ENCODE data around the gene LMOD2.

The LMOD2 gene

DNA sequence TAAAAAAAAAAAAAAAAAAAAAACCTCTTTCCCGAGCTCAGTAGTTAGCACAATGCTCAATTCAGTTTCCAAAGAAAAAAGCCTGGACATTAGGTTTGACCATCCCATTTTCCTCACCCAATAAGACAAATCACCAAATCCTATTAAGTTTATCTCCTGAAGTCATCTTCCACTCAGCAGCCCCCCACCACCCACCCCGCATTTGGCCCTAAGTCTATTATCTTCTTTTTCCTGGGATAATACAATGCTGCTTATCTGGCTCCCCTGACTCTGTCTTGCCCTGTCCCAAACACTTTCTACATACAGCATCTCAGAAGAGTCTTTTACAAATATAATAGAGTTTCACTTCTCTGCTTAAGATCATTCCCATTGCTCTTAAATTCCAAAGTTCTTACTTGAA lies 17.8 kb upstream of the LMOD2 start:
- Histone ChIP-seq H3K27me3 (replicated peaks; ENCODE audit: insufficient read depth, low read length) (no peaks in the 10 kb centered on the region), H3K79me2 (ENCODE audit: low read length) (no peaks in the 10 kb centered on the region), H3K9me3 (replicated peaks; ENCODE audit: insufficient read depth, low read length) (no peaks in the 10 kb centered on the region), H3K9ac (ENCODE audit: low read length) (no peak overlapping the region), H2AFZ (ENCODE audit: low read length) (no peak overlapping the region), H3K4me1 (ENCODE audit: low read length) (no peaks in the 10 kb centered on the region), H3K4me3 (ENCODE audit: low read length) (no peak overlapping the region), H3K27ac (ENCODE audit: low read length) (no peak overlapping the region), H3K4me2 (ENCODE audit: low read depth, low read length) (no peak overlapping the region), H3F3A (ENCODE audit: insufficient read depth, low read length) (no peaks in the 10 kb centered on the region), H3K36me3 (replicated peaks; ENCODE audit: insufficient read depth, low read length) (no peaks in the 10 kb centered on the region), H4K20me1 (ENCODE audit: insufficient read depth, low read length) (no peaks in the 10 kb centered on the region), H3K9me2 (replicated peaks; ENCODE audit: insufficient read depth, low read length) (no peaks in the 10 kb centered on the region)
- DNase-seq = no peak
- TF ChIP-seq, protein P1, sequence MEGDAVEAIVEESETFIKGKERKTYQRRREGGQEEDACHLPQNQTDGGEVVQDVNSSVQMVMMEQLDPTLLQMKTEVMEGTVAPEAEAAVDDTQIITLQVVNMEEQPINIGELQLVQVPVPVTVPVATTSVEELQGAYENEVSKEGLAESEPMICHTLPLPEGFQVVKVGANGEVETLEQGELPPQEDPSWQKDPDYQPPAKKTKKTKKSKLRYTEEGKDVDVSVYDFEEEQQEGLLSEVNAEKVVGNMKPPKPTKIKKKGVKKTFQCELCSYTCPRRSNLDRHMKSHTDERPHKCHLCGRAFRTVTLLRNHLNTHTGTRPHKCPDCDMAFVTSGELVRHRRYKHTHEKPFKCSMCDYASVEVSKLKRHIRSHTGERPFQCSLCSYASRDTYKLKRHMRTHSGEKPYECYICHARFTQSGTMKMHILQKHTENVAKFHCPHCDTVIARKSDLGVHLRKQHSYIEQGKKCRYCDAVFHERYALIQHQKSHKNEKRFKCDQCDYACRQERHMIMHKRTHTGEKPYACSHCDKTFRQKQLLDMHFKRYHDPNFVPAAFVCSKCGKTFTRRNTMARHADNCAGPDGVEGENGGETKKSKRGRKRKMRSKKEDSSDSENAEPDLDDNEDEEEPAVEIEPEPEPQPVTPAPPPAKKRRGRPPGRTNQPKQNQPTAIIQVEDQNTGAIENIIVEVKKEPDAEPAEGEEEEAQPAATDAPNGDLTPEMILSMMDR (IDR thresholded peaks at IDR 0.05; ENCODE audit: low read length) = no peak
- TF ChIP-seq EZH2 (optimal IDR thresholded peaks at IDR 0.05; ENCODE audit: low read depth, low read length) (no peak), EZH2phosphoT487 (IDR thresholded peaks at IDR 0.05; ENCODE audit: low read length) (no peak)

DNA sequence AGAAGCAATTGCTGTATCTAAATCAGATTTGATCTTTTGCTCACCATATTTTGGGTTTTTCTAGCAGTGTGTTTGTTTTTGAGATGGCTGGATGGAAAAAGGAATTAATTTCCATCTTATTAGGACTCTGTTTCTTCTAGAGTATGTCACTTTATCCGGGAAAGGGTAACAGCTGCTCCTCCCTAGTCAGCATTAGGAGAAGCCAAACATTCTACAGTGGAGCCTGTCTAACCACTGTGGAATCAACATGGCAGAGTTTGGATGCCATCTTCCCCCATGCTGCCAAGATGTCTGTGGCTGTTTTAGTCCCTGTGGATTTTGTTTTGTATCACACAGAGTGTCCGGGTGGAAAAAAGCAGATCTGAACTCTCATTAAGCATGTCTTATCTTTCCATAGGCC lies 16.0 kb upstream of the LMOD2 start:
- TF ChIP-seq EZH2phosphoT487 (IDR thresholded peaks at IDR 0.05; ENCODE audit: low read length) (no peak), EZH2 (optimal IDR thresholded peaks at IDR 0.05; ENCODE audit: low read depth, low read length) (no peak)
- TF ChIP-seq, protein P1 (IDR thresholded peaks at IDR 0.05; ENCODE audit: low read length) = no peak
- H3K4me3 ChIP-seq (ENCODE audit: low read length) = no peak overlapping the region
- no peaks in the 10 kb centered on the region for H3K79me2 ChIP-seq (ENCODE audit: low read length)
- DNase-seq = no peak
- H2AFZ ChIP-seq (ENCODE audit: low read length) = no peak overlapping the region
- no peaks in the 10 kb centered on the region for H4K20me1 ChIP-seq (ENCODE audit: insufficient read depth, low read length)
- H3K27me3 ChIP-seq (replicated peaks; ENCODE audit: insufficient read depth, low read length) = no peaks in the 10 kb centered on the region
- no peaks in the 10 kb centered on the region for H3F3A ChIP-seq (ENCODE audit: insufficient read depth, low read length)
- H3K9me3 ChIP-seq (replicated peaks; ENCODE audit: insufficient read depth, low read length) = no peaks in the 10 kb centered on the region
- H3K4me1 ChIP-seq (ENCODE audit: low read length) = no peaks in the 10 kb centered on the region
- no peak overlapping the region for H3K9ac ChIP-seq (ENCODE audit: low read length)
- H3K27ac ChIP-seq (ENCODE audit: low read length) = no peak overlapping the region
- H3K36me3 ChIP-seq (replicated peaks; ENCODE audit: insufficient read depth, low read length) = no peaks in the 10 kb centered on the region
- H3K9me2 ChIP-seq (replicated peaks; ENCODE audit: insufficient read depth, low read length) = no peaks in the 10 kb centered on the region
- H3K4me2 ChIP-seq (ENCODE audit: low read depth, low read length) = no peak overlapping the region

DNA sequence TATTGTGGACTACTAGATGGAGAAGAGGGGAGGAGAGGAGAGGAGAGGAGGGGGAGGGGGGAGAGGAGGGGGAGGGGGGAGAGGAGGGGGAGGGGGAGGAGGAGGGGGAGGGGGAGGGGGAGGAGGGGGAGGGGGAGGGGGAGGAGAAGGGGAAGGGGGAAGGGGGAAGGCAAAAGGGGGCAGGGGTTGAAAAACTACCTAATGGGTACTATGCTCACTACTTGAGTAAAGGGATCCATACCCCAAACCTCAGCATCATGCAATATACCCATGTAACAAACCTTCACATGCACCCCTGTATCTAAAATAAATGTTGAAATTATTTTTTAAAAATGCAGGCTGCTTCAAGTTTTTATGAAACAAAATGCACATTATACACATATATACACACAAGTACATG lies 15.1 kb upstream of the LMOD2 start:
- Histone ChIP-seq H3K79me2 (ENCODE audit: low read length) (no peaks in the 10 kb centered on the region), H3F3A (ENCODE audit: insufficient read depth, low read length) (no peaks in the 10 kb centered on the region), H3K27ac (ENCODE audit: low read length) (no peak overlapping the region), H3K9me3 (replicated peaks; ENCODE audit: insufficient read depth, low read length) (no peaks in the 10 kb centered on the region), H3K36me3 (replicated peaks; ENCODE audit: insufficient read depth, low read length) (no peaks in the 10 kb centered on the region), H2AFZ (ENCODE audit: low read length) (no peak overlapping the region), H3K9me2 (replicated peaks; ENCODE audit: insufficient read depth, low read length) (no peaks in the 10 kb centered on the region), H3K9ac (ENCODE audit: low read length) (no peak overlapping the region), H3K27me3 (replicated peaks; ENCODE audit: insufficient read depth, low read length) (no peaks in the 10 kb centered on the region), H4K20me1 (ENCODE audit: insufficient read depth, low read length) (no peaks in the 10 kb centered on the region), H3K4me2 (ENCODE audit: low read depth, low read length) (no peak overlapping the region), H3K4me1 (ENCODE audit: low read length) (no peaks in the 10 kb centered on the region), H3K4me3 (ENCODE audit: low read length) (no peak overlapping the region)
- TF ChIP-seq, protein P1 (IDR thresholded peaks at IDR 0.05; ENCODE audit: low read length) = no peak
- TF ChIP-seq EZH2phosphoT487 (IDR thresholded peaks at IDR 0.05; ENCODE audit: low read length) (no peak), EZH2 (optimal IDR thresholded peaks at IDR 0.05; ENCODE audit: low read depth, low read length) (no peak)
- DNase-seq = no peak
